ENCODE data around the gene FNIP1. TPM values are rescaled to one million over a fixed set of nuclear protein-coding genes. Genes with fewer than 3 reads are reported as not detected.

FNIP1 gene
- polyA plus RNA-seq, 1 of the 3 experiments (the other 2 are of a cell fraction), result 2.4 TPM

- no peaks in the 10 kb centered on the region for H3K36me3 ChIP-seq (replicated peaks in 1 of 2; ENCODE audit: control insufficient read depth in 1 of 2, insufficient read depth in 2 of 2, low read length in 1 of 2)
- ChIA-PET POLR2A (no interaction called here), CTCF (no interaction called here)
- H3F3A ChIP-seq (replicated peaks; ENCODE audit: insufficient read depth), result no peaks in the 10 kb centered on the region
- no peaks in the 10 kb centered on the region for H3K9me2 ChIP-seq
- no peaks in the 10 kb centered on the region for H4K20me1 ChIP-seq (ENCODE audit: insufficient read depth)
- H3K4me3 ChIP-seq (ENCODE audit: low read depth in 2 of 2, low read length in 1 of 2), result no peak overlapping the region
- WGBS (ENCODE audit: low lambda C conversion rate), result 8% methylated on average over 2 of the region's 2 CpGs
- H3K9me3 ChIP-seq, result no peaks in the 10 kb centered on the region
- TF ChIP-seq RAD21 (IDR thresholded peaks at IDR 0.05; ENCODE audit: low read length) (no peak), FOSL2 (IDR thresholded peaks at IDR 0.05; ENCODE audit: borderline replicate concordance, low read depth) (peak; percentile 56; the same call in 1 of the 2 replicates), TEAD4 (IDR thresholded peaks at IDR 0.05; ENCODE audit: borderline replicate concordance, insufficient read depth) (peak; percentile 71; the same call in 1 of the 2 replicates), JUND (IDR thresholded peaks at IDR 0.05) (peak; percentile 69)
- no peak overlapping the region for H2AFZ ChIP-seq (ENCODE audit: low read depth)
- no peaks in the 10 kb centered on the region for H3K79me2 ChIP-seq (ENCODE audit: insufficient read depth)
- no peak overlapping the region for H3K4me2 ChIP-seq
- H3K4me1 ChIP-seq (ENCODE audit: control insufficient read depth in 1 of 2, insufficient read depth in 2 of 2, low read depth in 1 of 2, low read length in 1 of 2), result no peaks in the 10 kb centered on the region; a peak in 1 of 4 replicates
- H3K27me3 ChIP-seq (ENCODE audit: insufficient read depth), result no peaks in the 10 kb centered on the region
- no peak overlapping the region for H3K27ac ChIP-seq (ENCODE audit: low read depth in 2 of 2, low read length in 1 of 2)
- no peak for DNase-seq
- H3K9ac ChIP-seq, result no peak overlapping the region
These were observed 18.2 kb upstream of the FNIP1 start for GRCh38 chr5:131814990-131815389.

DNA sequence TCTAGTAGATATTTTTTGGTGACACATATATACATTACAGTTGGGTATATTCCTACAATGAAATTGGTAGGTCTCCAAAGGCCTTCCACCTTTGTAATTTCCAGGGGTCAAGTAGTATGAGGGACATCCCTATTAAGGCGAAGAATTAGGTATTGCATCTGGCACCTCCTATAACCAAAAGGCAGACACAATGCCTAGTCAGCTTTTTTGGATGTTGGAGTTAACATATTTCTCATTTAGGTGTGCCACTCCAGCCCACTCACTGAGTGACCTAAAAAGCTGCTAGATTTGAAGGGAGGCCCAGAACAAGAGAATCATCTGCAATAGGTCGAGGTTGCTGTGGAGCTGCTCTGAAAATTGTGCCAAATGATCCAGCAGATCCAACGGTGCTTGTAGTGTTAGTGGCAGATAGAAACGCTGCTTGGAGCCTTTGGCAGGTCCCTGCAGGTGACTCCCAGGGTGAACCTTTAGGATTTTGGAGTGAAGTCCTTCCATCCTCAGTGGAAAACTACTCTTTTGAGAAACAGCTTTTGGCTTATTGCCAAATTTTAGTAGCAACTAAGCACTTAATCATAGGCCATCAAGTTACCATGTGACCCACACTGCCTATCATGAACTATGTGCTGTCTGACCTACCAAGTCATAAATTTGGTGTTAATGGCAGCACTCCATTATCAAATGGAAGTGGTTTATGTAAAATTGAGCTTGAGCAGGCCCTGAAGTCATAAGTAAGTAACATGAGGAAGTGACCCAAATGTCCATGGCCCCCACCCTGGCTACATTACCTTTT, 15.7 kb upstream of the FNIP1 start:
- H3K9me2 ChIP-seq, result no peaks in the 10 kb centered on the region
- 66% methylated on average over 4 of the region's 4 CpGs for WGBS (ENCODE audit: low lambda C conversion rate)
- ChIA-PET POLR2A (no interaction called here), CTCF (interaction anchor here (6.2 kb wide), 1 partner anchor 195 kb away, joined by 63 read pairs; the partner anchor contains the start of gene ACSL6)
- no peaks in the 10 kb centered on the region for H3K36me3 ChIP-seq (replicated peaks in 1 of 2; ENCODE audit: control insufficient read depth in 1 of 2, insufficient read depth in 2 of 2, low read length in 1 of 2)
- H3K4me2 ChIP-seq, result no peak overlapping the region
- H3F3A ChIP-seq (replicated peaks; ENCODE audit: insufficient read depth), result no peaks in the 10 kb centered on the region
- H3K27me3 ChIP-seq (ENCODE audit: insufficient read depth), result no peaks in the 10 kb centered on the region
- H3K9me3 ChIP-seq, result no peaks in the 10 kb centered on the region
- no peak for TF ChIP-seq SMC3 (IDR thresholded peaks at IDR 0.05; ENCODE audit: low read depth, low read length)
- no peak for TF ChIP-seq ELF1 (IDR thresholded peaks at IDR 0.05)
- H4K20me1 ChIP-seq (ENCODE audit: insufficient read depth), result no peaks in the 10 kb centered on the region
- no peak overlapping the region for H3K27ac ChIP-seq (ENCODE audit: low read depth in 2 of 2, low read length in 1 of 2)
- DNase-seq, result no peak
- H3K79me2 ChIP-seq (ENCODE audit: insufficient read depth), result no peaks in the 10 kb centered on the region
- no peak overlapping the region for H3K4me3 ChIP-seq (ENCODE audit: low read depth in 2 of 2, low read length in 1 of 2)
- H2AFZ ChIP-seq (ENCODE audit: low read depth), result no peak overlapping the region
- H3K9ac ChIP-seq, result no peak overlapping the region
- no peaks in the 10 kb centered on the region; a peak in 1 of 4 replicates for H3K4me1 ChIP-seq (ENCODE audit: control insufficient read depth in 1 of 2, insufficient read depth in 2 of 2, low read depth in 1 of 2, low read length in 1 of 2)

- Histone ChIP-seq H3K4me3 (ENCODE audit: low read depth in 2 of 2, low read length in 1 of 2) (no peak overlapping the region; a peak in 1 of 4 replicates), H3F3A (replicated peaks; ENCODE audit: insufficient read depth) (no peaks in the 10 kb centered on the region), H4K20me1 (ENCODE audit: insufficient read depth) (no peaks in the 10 kb centered on the region), H3K27ac (ENCODE audit: low read depth in 2 of 2, low read length in 1 of 2) (no peak overlapping the region), H2AFZ (ENCODE audit: low read depth) (peak overlapping the region; percentile 33; the same call in 1 of the 2 replicates), H3K4me2 (no peak overlapping the region), H3K9me2 (no peaks in the 10 kb centered on the region), H3K79me2 (ENCODE audit: insufficient read depth) (no peaks in the 10 kb centered on the region), H3K27me3 (ENCODE audit: insufficient read depth) (no peaks in the 10 kb centered on the region), H3K4me1 (ENCODE audit: control insufficient read depth in 1 of 2, insufficient read depth in 2 of 2, low read depth in 1 of 2, low read length in 1 of 2) (no peaks in the 10 kb centered on the region; a peak in 1 of 4 replicates), H3K36me3 (replicated peaks in 1 of 2; ENCODE audit: control insufficient read depth in 1 of 2, insufficient read depth in 2 of 2, low read length in 1 of 2) (no peaks in the 10 kb centered on the region), H3K9me3 (no peaks in the 10 kb centered on the region), H3K9ac (no peak overlapping the region)
- CTCF ChIA-PET, result interaction anchor here (0.8 to 6.2 kb wide), 9 partner anchors 12 to 253 kb away, joined by 3 to 63 read pairs (median 3); partner anchors contain the start of gene ACSL6
- 40% methylated on average over 3 of the region's 3 CpGs for WGBS (ENCODE audit: low lambda C conversion rate)
- POLR2A ChIA-PET, result no interaction called here
- peak; percentile 37 for DNase-seq
- TF ChIP-seq RFX5 (IDR thresholded peaks at IDR 0.05; ENCODE audit: low read length), result no peak
- peak; percentile 59; the same call in 1 of the 2 replicates for TF ChIP-seq SMC3 (IDR thresholded peaks at IDR 0.05; ENCODE audit: low read depth, low read length)
- TF ChIP-seq TEAD4 (IDR thresholded peaks at IDR 0.05; ENCODE audit: borderline replicate concordance, insufficient read depth), result no peak
- TF ChIP-seq RCOR1 (IDR thresholded peaks at IDR 0.05; ENCODE audit: low read length), result no peak
- TF ChIP-seq CHD2 (IDR thresholded peaks at IDR 0.05; ENCODE audit: low read length, partially characterized antibody), result no peak
- TF ChIP-seq FOXM1 (IDR thresholded peaks at IDR 0.05; ENCODE audit: low read depth), result no peak
- no peak for TF ChIP-seq IRF3 (IDR thresholded peaks at IDR 0.05; ENCODE audit: low read depth, low read length)
- TF ChIP-seq NFIC (IDR thresholded peaks at IDR 0.05; ENCODE audit: borderline replicate concordance), result no peak
- TF ChIP-seq CTCF (IDR thresholded peaks at IDR 0.05), result peak; percentile 43
- no peak for TF ChIP-seq RXRA (IDR thresholded peaks at IDR 0.05; ENCODE audit: borderline replicate concordance, low read depth)
- TF ChIP-seq GABPA (IDR thresholded peaks at IDR 0.05; ENCODE audit: low read depth), result no peak
- no peak for TF ChIP-seq TAF1 (IDR thresholded peaks at IDR 0.05; ENCODE audit: borderline replicate concordance, low read depth, low read length)
These were observed 13.9 kb upstream of the FNIP1 start for GRCh38 chr5:131810510-131811249.
